K562 (cell line): ENCODE measurements around the gene SEMA4F. TPM values are rescaled to one million over a fixed set of nuclear protein-coding genes. Genes with fewer than 3 reads are reported as not detected.
A peak's percentile ranks its signal among the peaks of the same experiment; 100 is the strongest.

Experiments
- ATAC-seq: fragments of 200-7000 bp; cut with Tn5 transposase; 3 replicates; pipeline ENCODE4 v1.9.1; 2020; ENCODE audit warnings: moderate library complexity
- BruUV-seq: library from RNA; stranded (reverse); fragments of 400-500 nt; replicated peaks from 2 replicates; lab custom pipeline; 2021; lab: Mats Ljungman, UMichigan
- CTCF ChIA-PET: fragments of 300-600 bp; formaldehyde crosslinking; extraction: SDS; loops from one replicate; lab custom pipeline; 2021; ENCODE audit warnings: low intra/inter-chr PET ratio; lab: Yijun Ruan, JAX
- POLR2A ChIA-PET: fragments of 300-600, 350-650 bp; sonication (Branson Sonifier 250); formaldehyde crosslinking; extraction: SDS; loops from one replicate; lab custom pipeline; 2021; ENCODE audit warnings: antibody characterized with exemption, inconsistent platforms; lab: Yijun Ruan, JAX
- DNase-seq, 4 experiments: peaks; one replicate each; pipeline versions ENCODE4 v3.0.0 to v3.0.0-alpha.2; 2011 to 2018; ENCODE audit warnings: low spot score in 3 of 4, mixed read lengths in 3 of 4; ENCODE audit errors: extremely low read depth in 1 of 4
- FAIRE-seq: peaks from 2 replicates; lab custom pipeline; 2011; peaks lifted over from hg19 to GRCh38; lab: Jason Lieb, UNC
- H2AFZ ChIP-seq: 2 replicates; pipeline ENCODE4 v1.6.0; 2011; ENCODE audit warnings: low read depth, low read length, control low read depth, inconsistent platforms
- H3K27ac ChIP-seq: fragments of 200-600 bp; 3 replicates; pipeline ENCODE4 v1.8.0; 2011; ENCODE audit warnings: low read depth, mild to moderate bottlenecking, control low read depth, inconsistent platforms, low read length, moderate library complexity, mixed read lengths; ENCODE audit errors: extremely low read depth
- H3K27me3 ChIP-seq, 2 experiments: fragments of 300-600 bp in 1 of 2; 2 replicates in 1 of 2; 3 replicates in 1 of 2; pipeline versions ENCODE4 v1.6.0 to v1.8.0; 2011; ENCODE audit warnings: inconsistent platforms in 2 of 2, low read length in 2 of 2, mild to moderate bottlenecking in 1 of 2, mixed read lengths in 1 of 2, moderate library complexity in 1 of 2; ENCODE audit not compliant: control insufficient read depth in 2 of 2, insufficient read depth in 2 of 2
- H3K36me3 ChIP-seq: fragments of 300-600 bp; 3 replicates; pipeline ENCODE4 v1.8.0; 2011; ENCODE audit warnings: mild to moderate bottlenecking, low read length, inconsistent platforms; ENCODE audit not compliant: control insufficient read depth, insufficient read depth
- H3K4me1 ChIP-seq, 2 experiments: fragments of 200-600 bp in 1 of 2; replicated peaks in 1 of 2; 2 replicates in 1 of 2; 3 replicates in 1 of 2; pipeline versions ENCODE4 v1.5.1 to v1.8.0; 2011; ENCODE audit warnings: inconsistent platforms in 2 of 2, low read length in 2 of 2, mild to moderate bottlenecking in 1 of 2, mixed read lengths in 1 of 2, moderate library complexity in 1 of 2; ENCODE audit not compliant: control insufficient read depth in 2 of 2, insufficient read depth in 2 of 2
- H3K4me2 ChIP-seq: 2 replicates; pipeline ENCODE4 v1.6.1; 2011; ENCODE audit warnings: low read length, control low read depth, inconsistent platforms, mixed read lengths; ENCODE audit not compliant: insufficient read depth
- H3K4me3 ChIP-seq: fragments of 200-600 bp; sonication (generic), shearing (Covaris generic); 2 replicates; pipeline ENCODE4 v1.5.1; 2016; ENCODE audit warnings: control low read depth, inconsistent platforms
- H3K79me2 ChIP-seq: fragments of 200-600 bp; 3 replicates; pipeline ENCODE4 v1.8.0; 2011; ENCODE audit warnings: low read length, inconsistent platforms; ENCODE audit not compliant: control insufficient read depth, insufficient read depth
- H3K9ac ChIP-seq, 2 experiments: 2 replicates each; pipeline versions ENCODE4 v1.6.0 to v1.6.1; 2011; ENCODE audit warnings: low read depth in 2 of 2, low read length in 2 of 2, control low read depth in 1 of 2, inconsistent platforms in 1 of 2, mild to moderate bottlenecking in 1 of 2, mixed read lengths in 1 of 2; ENCODE audit not compliant: insufficient read depth in 1 of 2
- H3K9me1 ChIP-seq: one replicate; pipeline ENCODE4 v1.6.0; 2011; ENCODE audit warnings: inconsistent platforms, mild to moderate bottlenecking, low read length, moderate library complexity; ENCODE audit not compliant: control insufficient read depth, insufficient read depth
- H3K9me3 ChIP-seq: replicated peaks from 2 replicates; pipeline ENCODE4 v1.5.1; 2011; ENCODE audit warnings: low read depth, low read length, inconsistent platforms; ENCODE audit not compliant: control insufficient read depth, insufficient read depth
- H4K20me1 ChIP-seq: replicated peaks from 2 replicates; pipeline ENCODE4 v1.6.1; 2011; ENCODE audit warnings: low read length, inconsistent platforms, mixed read lengths; ENCODE audit not compliant: control insufficient read depth, insufficient read depth
- ARID1B ChIP-seq: fragments of 450-650 bp; IDR thresholded peaks from 2 replicates; pipeline ENCODE4 v1.6.1; 2016; ENCODE audit warnings: antibody characterized with exemption, mild to moderate bottlenecking, inconsistent platforms
- CBFA2T3 ChIP-seq: fragments of 450-650 bp; IDR thresholded peaks from 2 replicates; pipeline ENCODE4 v1.6.1; 2017
- CEBPB ChIP-seq: fragments of 450-650 bp; IDR thresholded peaks from 2 replicates; pipeline ENCODE4 v1.6.1; 2016; ENCODE audit warnings: missing genetic modification characterization, missing compliant biosample characterization
- ETV5 ChIP-seq: sonication (generic); formaldehyde crosslinking; IDR thresholded peaks from 2 replicates; pipeline ENCODE4 v1.4.0; 2020; ENCODE audit warnings: low read depth, mild to moderate bottlenecking, missing genetic modification reagents
- SPI1 ChIP-seq: IDR thresholded peaks from 2 replicates; pipeline ENCODE4 v1.6.1; 2011; ENCODE audit warnings: low read depth, low read length, control low read depth, borderline replicate concordance
- STAT6 ChIP-seq: sonication (generic); formaldehyde crosslinking; IDR thresholded peaks from 2 replicates; pipeline ENCODE4 v1.8.1; 2023; ENCODE audit warnings: mild to moderate bottlenecking, missing genetic modification reagents
- ZNF644 ChIP-seq: fragments of 200-800 bp; sonication (Bioruptor generic); IDR thresholded peaks from 2 replicates; pipeline ENCODE4 v1.6.1; 2016; ENCODE audit warnings: low read depth, missing genetic modification characterization, missing compliant biosample characterization
- in situ Hi-C: fragments of 300-500 bp; cut with MboI; formaldehyde crosslinking; loops from 4 replicates; pipeline ENCODE4 v1.15.0; 2018; ENCODE audit warnings: inconsistent platforms, mixed read lengths
- intact Hi-C: fragments of 100-400 bp; cut with micrococcal nuclease; formaldehyde crosslinking; loops from 2 replicates; pipeline ENCODE4 v1.14.2; 2022
- polyA plus RNA-seq, 8 experiments: library from polyadenylated mRNA; depleted of rRNA in 4 of 8; stranded (reverse) in 5 of 8; unstranded in 3 of 8; fragments of >200 nt; fragmentation: Nextera tagmentation in 2 of 8; fragmentation: Illumina TruSeq in 1 of 8; extraction: Ambion mirVana in 2 of 8; extraction: Trizol in 1 of 8; gene quantifications; 2 replicates each; pipeline versions ENCODE4 v1.2.1 to v1.2.3, GENCODE V29; 2011 to 2014; ENCODE audit warnings: inconsistent platforms in 1 of 8, missing spikeins in 1 of 8
- total RNA-seq, 7 experiments: library from RNA; depleted of rRNA in 6 of 7; stranded (reverse); fragments of >200 nt in 6 of 7; fragmentation: Illumina TruSeq in 2 of 7; extraction: Trizol in 2 of 7; gene quantifications; 2 replicates each; pipeline versions ENCODE4 v1.2.1 to v1.2.3, GENCODE V29; 2011 to 2021; ENCODE audit warnings: low replicate concordance in 1 of 7

Gene SEMA4F
- total and polyA plus RNA-seq, 9 of the 15 experiments (the other 6 are each of a cell fraction or from before 2014, with no cell fraction given): 0.08 to 1.6 (median 0.33) TPM

GRCh38 chr2:74682501-74682900 lies 28.5 kb downstream of the SEMA4F start:
- TF ChIP-seq CEBPB (tag): no peak
- TF ChIP-seq ETV5 (CRISPR knock-in tag): no peak
- TF ChIP-seq ARID1B: no peak
- TF ChIP-seq STAT6 (CRISPR knock-in tag): no peak
- TF ChIP-seq SPI1: 0 out of 2 replicates have a peak, but pooled peaks have one; percentile 18
- no peak for TF ChIP-seq ZNF644 (tag)
- 0 out of 2 replicates have a peak, but pooled peaks have one; percentile 14 for TF ChIP-seq CBFA2T3
- in situ Hi-C loops: no loop called here
- POLR2A ChIA-PET: interaction anchor here (1.1 kb wide), 1 partner anchor 11 kb away, joined by 3 read pairs; no protein-coding TSS in a partner anchor
- CTCF ChIA-PET: no interaction called here
- H3K9me1 ChIP-seq: no peaks in the 10 kb centered on the region
- no peaks in the 10 kb centered on the region for H3K36me3 ChIP-seq
- DNase-seq (no peak), ATAC-seq (no peak), FAIRE-seq (no peak)
- 0 out of 2 replicates have a peak overlapping the region, but pooled peaks have one; percentile 28 for H2AFZ ChIP-seq
- H3K27me3 ChIP-seq: peaks cover 3 to 18% of the 10 kb centered on the region in 2 experiments; a peak in 3 of 5 replicates
- no peaks in the 10 kb centered on the region for H4K20me1 ChIP-seq
- no peak overlapping the region for H3K27ac ChIP-seq
- H3K4me2 ChIP-seq: no peak overlapping the region
- H3K9me3 ChIP-seq: no peaks in the 10 kb centered on the region
- no TSS peak for BruUV-seq
- no peaks in the 10 kb centered on the region for H3K79me2 ChIP-seq
- intact Hi-C loops: no loop called here
- H3K4me3 ChIP-seq: no peak overlapping the region
- H3K9ac ChIP-seq: no peak overlapping the region; a peak in 1 of 4 replicates
- H3K4me1 ChIP-seq: peaks cover 0 to 4% of the 10 kb centered on the region in 2 experiments; a peak in 2 of 5 replicates
